Stimulated activated CD4-positive, alpha-beta T cell treated with anti-CD3 and anti-CD28 coated beads, Interleukin-12 subunit alpha, Interleukin-12 subunit beta, amount 100 ng/mL, for 4 hours (primary cell): ENCODE data around the gene SPAG16.
"Not testable (repeated sequence)": the region's sequence is repeated elsewhere in the genome, so short reads cannot be mapped to it uniquely, and the experiment has no call there.

Experiments used
- DNase-seq: peaks from one replicate; pipeline ENCODE4 v3.0.0-alpha.2; 2020

SPAG16 gene

GRCh38 chr2:213718411-213718810, 434.1 kb downstream of the SPAG16 start:
- DNase-seq, result not testable (repeated sequence)

- DNase-seq, result no peak
Observed at GRCh38 chr2:213722565-213722964, 438.3 kb downstream of the SPAG16 start.

- no peak for DNase-seq
Observed at GRCh38 chr2:213723041-213723560, 438.8 kb downstream of the SPAG16 start.

- DNase-seq, result no peak
Observed at GRCh38 chr2:213723707-213724106, 439.4 kb downstream of the SPAG16 start.

GRCh38 chr2:213726101-213726500, 441.8 kb downstream of the SPAG16 start:
- DNase-seq, result no peak

- DNase-seq, result no peak
Observed at GRCh38 chr2:213733893-213734292, 449.6 kb downstream of the SPAG16 start.

- DNase-seq, result no peak
Observed at GRCh38 chr2:213740453-213740852, 456.2 kb downstream of the SPAG16 start.

- no peak for DNase-seq
Observed at GRCh38 chr2:213751446-213751845, 467.2 kb downstream of the SPAG16 start.

- DNase-seq, result no peak
Observed at GRCh38 chr2:213752575-213752974, 468.3 kb downstream of the SPAG16 start.

GRCh38 chr2:213757525-213757924, 473.3 kb downstream of the SPAG16 start:
- DNase-seq, result no peak

GRCh38 chr2:213763354-213763753, 479.1 kb downstream of the SPAG16 start:
- no peak for DNase-seq

- DNase-seq, result no peak
Observed at GRCh38 chr2:213763963-213764362, 479.7 kb downstream of the SPAG16 start.

GRCh38 chr2:213764849-213765248, 480.6 kb downstream of the SPAG16 start:
- no peak for DNase-seq

- DNase-seq, result no peak
Observed at GRCh38 chr2:213766062-213766461, 481.8 kb downstream of the SPAG16 start.

GRCh38 chr2:213766465-213766901, 482.2 kb downstream of the SPAG16 start:
- no peak for DNase-seq

- no peak for DNase-seq
Observed at GRCh38 chr2:213787869-213788268, 503.6 kb downstream of the SPAG16 start.

GRCh38 chr2:213789940-213790339, 505.7 kb downstream of the SPAG16 start:
- no peak for DNase-seq

GRCh38 chr2:213792045-213792444, 507.8 kb downstream of the SPAG16 start:
- DNase-seq, result no peak

- no peak for DNase-seq
Observed at GRCh38 chr2:213806125-213806726, 522.0 kb downstream of the SPAG16 start.

- DNase-seq, result no peak
Observed at GRCh38 chr2:213816583-213816982, 532.3 kb downstream of the SPAG16 start.

GRCh38 chr2:213818436-213818835, 534.2 kb downstream of the SPAG16 start:
- DNase-seq, result no peak

GRCh38 chr2:213834331-213834730, 550.1 kb downstream of the SPAG16 start:
- DNase-seq, result no peak

- no peak for DNase-seq
Observed at GRCh38 chr2:213834746-213835145, 550.5 kb downstream of the SPAG16 start.

GRCh38 chr2:213846856-213847255, 562.6 kb downstream of the SPAG16 start:
- no peak for DNase-seq

GRCh38 chr2:213847316-213847715, 563.1 kb downstream of the SPAG16 start:
- DNase-seq, result no peak
